GM19455 (cell line): ENCODE measurements around the gene DOCK6.

ENCODE experiments used
- ATAC-seq: cut with Tn5 transposase; IDR thresholded peaks from one replicate; pipeline ENCODE4 v1.9.1; 2021; ENCODE audit not compliant: unreplicated experiment

The DOCK6 gene

GRCh38 chr19:11274533-11275086, 12.3 kb upstream of the DOCK6 start:
- ATAC-seq: no peak

- ATAC-seq: no peak
These were observed 11.7 kb upstream of the DOCK6 start for GRCh38 chr19:11273989-11274388.

- no peak for ATAC-seq
These were observed 11.0 kb upstream of the DOCK6 start for GRCh38 chr19:11273296-11273695.

- ATAC-seq: no peak
These were observed 7.1 kb upstream of the DOCK6 start for GRCh38 chr19:11269408-11269807.

GRCh38 chr19:11268783-11269267, 6.5 kb upstream of the DOCK6 start:
- ATAC-seq: no peak

GRCh38 chr19:11267316-11268085, 5.2 kb upstream of the DOCK6 start:
- ATAC-seq: no peak

- ATAC-seq: no peak
These were observed 3.5 kb upstream of the DOCK6 start for GRCh38 chr19:11265785-11266236.

GRCh38 chr19:11265177-11265784, 3.0 kb upstream of the DOCK6 start:
- no peak for ATAC-seq

- ATAC-seq: no peak
These were observed 2.3 kb upstream of the DOCK6 start for GRCh38 chr19:11264452-11265176.

- no peak for ATAC-seq
These were observed 1.4 kb upstream of the DOCK6 start for GRCh38 chr19:11263726-11264125.

GRCh38 chr19:11261431-11261970, 823 bp downstream of the DOCK6 start:
- no peak for ATAC-seq

GRCh38 chr19:11260996-11261395, 1.3 kb downstream of the DOCK6 start:
- ATAC-seq: no peak

GRCh38 chr19:11257846-11258380, 4.4 kb downstream of the DOCK6 start:
- ATAC-seq: no peak

- ATAC-seq: no peak
These were observed 6.1 kb downstream of the DOCK6 start for GRCh38 chr19:11256189-11256588.

- ATAC-seq: no peak
These were observed 7.7 kb downstream of the DOCK6 start for GRCh38 chr19:11254666-11255065.

GRCh38 chr19:11252665-11253355, 9.5 kb downstream of the DOCK6 start:
- no peak for ATAC-seq

- no peak for ATAC-seq
These were observed 10.5 kb downstream of the DOCK6 start for GRCh38 chr19:11251650-11252314.

GRCh38 chr19:11251217-11251616, 11.1 kb downstream of the DOCK6 start:
- ATAC-seq: no peak

- ATAC-seq: no peak
These were observed 13.5 kb downstream of the DOCK6 start for GRCh38 chr19:11248852-11249251.

GRCh38 chr19:11247934-11248333, 14.4 kb downstream of the DOCK6 start:
- ATAC-seq: no peak
